Cardiac fibroblast (primary cell): Measurements from ENCODE around the gene SNRPA1.

Source experiments
- DNase-seq, 2 donors: peaks; one replicate each; pipeline versions ENCODE4 v3.0.0 to v3.0.0-alpha.2; 2010; ENCODE audit warnings: low read depth in 2 of 2
- H3K4me3 ChIP-seq, 2 donors: replicated peaks in 1 of 2; 1 replicate in 1 of 2; 2 replicates in 1 of 2; pipeline ENCODE4 v1.5.1; 2011; ENCODE audit warnings: low read depth in 2 of 2, low read length in 2 of 2, mild to moderate bottlenecking in 2 of 2, moderate library complexity in 1 of 2
- CTCF ChIP-seq: IDR thresholded peaks from one replicate; pipeline ENCODE4 v1.5.1; 2011; ENCODE audit warnings: low read depth, mild to moderate bottlenecking, low read length, inconsistent platforms

The SNRPA1 gene

GRCh38 chr15:101258238-101259144 lies 36.6 kb downstream of the SNRPA1 start:
- H3K4me3 ChIP-seq = no peak overlapping the region
- peak; percentile 88 to 89 for DNase-seq
- TF ChIP-seq CTCF = peak; percentile 74

- peak; percentile 38 for TF ChIP-seq CTCF
- H3K4me3 ChIP-seq = no peak overlapping the region
- no peak for DNase-seq
Observed at GRCh38 chr15:101256757-101257156, 38.3 kb downstream of the SNRPA1 start.

GRCh38 chr15:101255615-101256241 lies 39.3 kb downstream of the SNRPA1 start:
- H3K4me3 ChIP-seq = no peak overlapping the region
- TF ChIP-seq CTCF = no peak
- peak; percentile 80 to 91 for DNase-seq

GRCh38 chr15:101255051-101255395 lies 40.0 kb downstream of the SNRPA1 start:
- no peak overlapping the region for H3K4me3 ChIP-seq
- peak in 1 of 2 donors; percentile 51 for DNase-seq
- no peak for TF ChIP-seq CTCF

DNA sequence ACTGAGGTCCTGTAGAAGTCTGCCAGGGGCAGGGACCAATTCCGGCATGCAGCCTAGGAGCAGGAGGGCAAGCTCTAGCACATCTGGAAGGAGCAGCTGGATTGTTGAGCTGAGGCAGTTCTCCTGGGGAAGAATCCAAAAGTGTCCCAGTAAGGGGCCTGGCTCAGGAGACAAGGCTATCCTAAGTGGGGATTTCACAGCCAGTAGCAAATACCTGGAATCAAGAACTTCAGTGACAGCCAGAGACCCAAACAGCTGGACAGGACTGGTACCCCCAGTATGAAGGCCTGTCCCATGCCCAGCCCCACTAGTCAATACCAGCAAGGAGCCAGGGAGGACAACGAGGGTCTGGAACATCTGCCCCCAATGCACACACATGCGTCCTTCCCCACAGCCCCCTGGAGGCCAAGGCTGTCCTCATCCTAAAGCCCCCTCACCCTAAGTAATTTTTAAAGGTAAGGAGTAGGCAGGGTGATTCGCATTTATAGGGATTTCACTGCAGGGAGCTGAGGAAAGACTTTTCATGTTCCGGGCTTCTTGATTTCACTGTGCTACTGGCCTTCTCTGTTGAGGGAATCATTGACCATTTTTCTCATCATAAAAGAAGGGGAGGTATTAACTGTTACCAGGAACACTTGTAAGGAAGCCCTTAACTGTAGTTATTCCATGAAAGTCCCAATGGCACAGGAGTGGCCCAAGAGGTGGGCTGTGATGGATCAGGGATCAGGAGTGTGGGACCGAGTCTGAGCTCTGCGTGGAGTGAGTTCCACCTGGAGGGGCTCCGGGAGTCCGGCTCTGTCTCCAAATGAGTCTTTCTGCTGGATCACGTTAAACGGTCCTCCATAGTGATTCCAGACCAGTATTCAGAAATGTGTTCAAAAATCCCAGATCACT lies 40.6 kb downstream of the SNRPA1 start:
- no peak for DNase-seq
- no peak overlapping the region for H3K4me3 ChIP-seq
- no peak for TF ChIP-seq CTCF

GRCh38 chr15:101252836-101253235 lies 42.2 kb downstream of the SNRPA1 start:
- H3K4me3 ChIP-seq = peak overlapping the region; percentile 57 to 79
- DNase-seq = no peak
- no peak for TF ChIP-seq CTCF
